Activated T-helper 2 cell treated with anti-CD3 and anti-CD28 coated beads, Interferon-gamma antibody, Interleukin-2, Interleukin-4, amounts not matched to agents 10 μg/mL and 5 μg/mL and 100 μg/mL, durations not matched to agents 14 hours and 24 hours and 36 hours (primary cell): ENCODE measurements around the gene SDK2. TPM values are rescaled to one million over a fixed set of nuclear protein-coding genes. Genes with fewer than 3 reads are reported as not detected.
"Not testable (repeated sequence)": the region's sequence is repeated elsewhere in the genome, so short reads cannot be mapped to it uniquely, and the experiment has no call there.

ENCODE experiments used
- DNase-seq: peaks from one replicate; pipeline ENCODE4 v3.0.0; 2021; ENCODE audit warnings: low spot score
- H3K27ac Mint-ChIP-seq: one replicate; pipeline ENCODE4 v1.8.0; 2021; ENCODE audit warnings: mixed read lengths
- H3K27me3 Mint-ChIP-seq: one replicate; pipeline ENCODE4 v1.8.0; 2021; ENCODE audit warnings: low read depth, mixed read lengths
- H3K36me3 Mint-ChIP-seq: one replicate; pipeline ENCODE4 v1.8.0; 2021; ENCODE audit warnings: low read depth, mixed read lengths
- H3K4me1 Mint-ChIP-seq: one replicate; pipeline ENCODE4 v1.8.0; 2021; ENCODE audit warnings: low read depth, mixed read lengths
- H3K4me3 Mint-ChIP-seq: one replicate; pipeline ENCODE4 v1.8.0; 2021; ENCODE audit warnings: low read depth, mild to moderate bottlenecking, moderate library complexity, mixed read lengths
- H3K9me3 Mint-ChIP-seq: one replicate; pipeline ENCODE4 v1.8.0; 2021; ENCODE audit warnings: mixed read lengths
- intact Hi-C: fragments of 100-400 bp; cut with micrococcal nuclease; formaldehyde crosslinking; loops from one replicate; pipeline ENCODE4 v1.15.1; 2023
- total RNA-seq: library from RNA; stranded (reverse); gene quantifications from 2 replicates; pipeline ENCODE4 v1.2.3, GENCODE V29; 2022

SDK2 gene
- total RNA-seq, 1 donor from 2014 or later, result 0.07 TPM

DNA sequence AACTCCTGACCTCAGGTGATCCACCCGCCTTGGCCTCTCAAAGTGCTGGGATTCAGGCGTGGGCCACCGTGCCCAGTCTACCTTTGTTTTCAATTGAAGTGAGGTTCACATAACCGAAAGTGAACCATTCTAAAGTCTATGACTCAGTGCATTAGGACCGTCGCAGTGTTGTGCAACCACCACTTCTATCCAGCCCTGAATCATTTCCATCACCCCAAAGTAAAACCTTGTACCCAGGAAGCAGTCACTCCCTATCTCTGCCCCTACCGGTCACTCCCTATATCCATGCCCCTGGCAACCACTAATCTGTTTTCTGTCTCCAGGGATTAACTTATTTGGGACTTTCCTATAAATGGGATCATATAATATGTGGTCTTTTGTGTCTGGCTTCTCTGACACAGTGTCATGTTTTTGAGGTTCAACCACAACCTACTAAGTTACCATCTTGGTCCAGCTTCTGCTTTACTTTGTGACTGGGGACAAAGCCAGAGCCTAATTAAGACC is 304.1 kb downstream of the SDK2 start:
- Mint-ChIP-seq H3K27me3 (no peaks in the 10 kb centered on the region), H3K4me1 (peaks cover 4% of the 10 kb centered on the region), H3K36me3 (no peaks in the 10 kb centered on the region), H3K4me3 (no peak overlapping the region), H3K27ac (no peak overlapping the region), H3K9me3 (no peaks in the 10 kb centered on the region)
- no peak for DNase-seq
- intact Hi-C loops, result no loop called here

DNA sequence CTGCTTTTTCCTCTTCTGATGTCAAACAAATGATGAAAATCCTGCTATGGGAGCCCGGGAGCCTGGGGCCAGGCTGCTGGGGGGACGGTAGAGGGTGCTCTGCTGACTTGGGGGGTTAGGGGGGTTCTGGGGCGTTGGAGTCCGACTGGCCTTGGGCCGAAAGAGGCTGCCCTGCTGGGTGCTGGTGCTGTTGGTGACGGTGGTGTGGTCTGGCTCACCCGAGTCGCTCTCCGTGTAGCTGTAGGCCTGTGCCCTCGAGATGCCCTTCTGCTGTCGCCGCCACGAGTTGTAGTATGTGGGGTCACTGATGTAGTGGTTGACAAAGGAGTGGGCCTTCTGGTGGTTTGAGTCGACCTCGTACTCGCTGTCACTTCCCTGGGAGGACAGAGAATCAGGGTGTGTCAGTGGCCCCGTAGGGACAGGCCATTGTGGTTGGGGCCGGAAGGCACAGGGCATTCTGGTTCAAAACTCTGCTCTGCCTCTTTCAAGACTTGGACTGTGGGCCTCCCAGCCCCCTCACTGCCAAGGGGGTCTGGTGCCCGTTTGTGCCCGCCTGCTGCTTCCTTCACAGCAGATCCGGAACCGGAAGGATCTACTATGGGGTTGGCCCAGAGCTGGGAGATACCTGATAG is 305.6 kb downstream of the SDK2 start:
- no peak for DNase-seq
- intact Hi-C loops, result no loop called here
- H3K9me3 Mint-ChIP-seq, result no peaks in the 10 kb centered on the region
- no peak overlapping the region for H3K27ac Mint-ChIP-seq
- no peaks in the 10 kb centered on the region for H3K27me3 Mint-ChIP-seq
- H3K4me1 Mint-ChIP-seq, result peaks cover 4% of the 10 kb centered on the region
- no peak overlapping the region for H3K4me3 Mint-ChIP-seq
- H3K36me3 Mint-ChIP-seq, result no peaks in the 10 kb centered on the region

DNA sequence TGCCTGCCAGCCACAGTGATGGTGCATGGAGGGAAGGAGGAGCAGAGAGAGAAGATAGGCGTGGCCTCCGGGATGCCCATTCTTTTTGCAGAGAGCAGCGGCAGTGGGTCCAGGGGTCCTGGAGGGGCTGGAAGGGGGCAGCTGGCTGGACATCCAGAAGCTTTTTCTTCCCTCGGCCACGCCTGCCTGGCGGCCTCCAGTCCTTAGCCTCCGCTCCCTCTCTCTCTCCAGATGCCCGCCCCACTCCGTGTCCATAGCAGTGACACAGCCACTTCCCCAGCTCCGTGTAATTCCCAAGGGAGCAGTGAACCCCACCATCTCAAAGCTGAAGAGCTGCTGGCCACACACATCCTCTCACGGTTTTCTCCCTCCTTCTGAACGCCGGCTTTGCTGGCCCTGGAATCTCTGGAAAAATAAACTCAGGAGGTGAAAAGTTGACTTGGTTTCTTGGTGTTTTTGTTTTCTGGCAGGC is 306.2 kb downstream of the SDK2 start:
- Mint-ChIP-seq H3K4me1 (peaks cover 4% of the 10 kb centered on the region), H3K4me3 (no peak overlapping the region), H3K27me3 (no peaks in the 10 kb centered on the region), H3K9me3 (no peaks in the 10 kb centered on the region), H3K27ac (no peak overlapping the region), H3K36me3 (no peaks in the 10 kb centered on the region)
- intact Hi-C loops, result no loop called here
- no peak for DNase-seq

DNA sequence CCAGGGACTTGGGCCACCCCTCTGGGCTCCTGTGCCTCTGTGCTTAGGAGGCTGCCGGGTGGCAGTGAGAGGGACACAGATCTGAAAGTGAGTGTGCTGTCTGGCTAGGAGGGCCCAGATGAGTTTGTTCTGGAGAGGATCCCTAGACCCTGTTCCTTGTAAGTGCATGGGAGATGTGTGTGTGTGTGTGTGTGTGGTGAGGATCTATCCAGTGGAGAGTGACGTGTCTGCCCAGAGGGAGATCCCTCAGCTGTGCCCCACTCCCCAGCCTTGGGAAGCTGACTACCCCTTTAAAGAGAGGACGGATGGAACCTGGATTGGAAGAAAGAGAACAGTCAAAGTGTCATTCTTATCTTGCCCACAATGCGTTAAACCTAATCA is 306.9 kb downstream of the SDK2 start:
- Mint-ChIP-seq H3K27ac (no peak overlapping the region), H3K27me3 (no peaks in the 10 kb centered on the region), H3K4me1 (peaks cover 4% of the 10 kb centered on the region), H3K9me3 (no peaks in the 10 kb centered on the region), H3K4me3 (no peak overlapping the region), H3K36me3 (no peaks in the 10 kb centered on the region)
- intact Hi-C loops, result no loop called here
- DNase-seq, result no peak

DNA sequence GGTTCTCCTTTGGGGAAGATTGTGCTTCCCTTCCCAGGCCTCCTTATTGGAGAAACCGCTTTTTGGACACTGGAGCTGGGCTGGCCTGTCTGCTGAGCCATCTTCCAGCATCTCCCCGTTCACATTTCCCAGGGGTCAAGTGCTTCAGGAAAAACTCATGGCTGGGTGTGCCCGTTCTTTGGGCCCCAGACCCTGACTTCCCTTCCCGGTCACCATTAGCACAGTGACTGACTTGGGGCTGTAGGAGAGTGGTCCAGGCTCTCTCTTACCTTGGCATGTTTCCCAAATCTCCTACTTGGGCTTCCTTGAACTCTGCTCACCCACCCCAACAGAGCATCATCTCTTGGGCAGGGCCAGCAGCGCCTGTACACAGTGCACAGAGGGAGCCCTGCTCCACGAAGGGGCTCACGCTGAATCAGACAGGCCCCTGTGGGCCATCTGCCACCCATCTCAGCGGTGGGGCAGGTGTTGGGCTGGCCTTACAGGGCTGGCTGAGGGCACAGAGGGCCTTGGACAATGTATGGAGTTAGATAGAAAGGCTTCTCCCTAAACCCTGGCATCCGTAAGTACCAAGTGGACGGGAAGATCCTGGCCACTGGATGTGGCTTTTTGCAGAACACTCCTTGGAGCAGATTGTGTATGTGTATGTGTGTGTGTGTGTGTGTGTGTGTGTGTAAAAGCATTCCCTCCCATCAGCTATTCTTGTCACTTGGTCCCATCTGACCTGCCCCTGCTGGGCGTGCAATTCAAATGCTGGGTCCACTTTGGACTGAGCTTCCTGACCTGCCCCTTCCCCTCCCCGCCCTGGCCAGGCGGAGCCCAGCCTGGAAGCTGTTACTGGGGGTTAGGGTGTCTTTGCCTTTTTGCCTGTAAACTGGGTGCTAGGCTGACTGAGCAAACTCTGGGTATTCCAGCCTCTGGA is 307.6 kb downstream of the SDK2 start:
- no peaks in the 10 kb centered on the region for H3K9me3 Mint-ChIP-seq
- no peak for DNase-seq
- no peaks in the 10 kb centered on the region for H3K36me3 Mint-ChIP-seq
- no peak overlapping the region for H3K4me3 Mint-ChIP-seq
- no peak overlapping the region for H3K27ac Mint-ChIP-seq
- intact Hi-C loops, result no loop called here
- H3K27me3 Mint-ChIP-seq, result no peaks in the 10 kb centered on the region
- peaks cover 4% of the 10 kb centered on the region for H3K4me1 Mint-ChIP-seq

DNA sequence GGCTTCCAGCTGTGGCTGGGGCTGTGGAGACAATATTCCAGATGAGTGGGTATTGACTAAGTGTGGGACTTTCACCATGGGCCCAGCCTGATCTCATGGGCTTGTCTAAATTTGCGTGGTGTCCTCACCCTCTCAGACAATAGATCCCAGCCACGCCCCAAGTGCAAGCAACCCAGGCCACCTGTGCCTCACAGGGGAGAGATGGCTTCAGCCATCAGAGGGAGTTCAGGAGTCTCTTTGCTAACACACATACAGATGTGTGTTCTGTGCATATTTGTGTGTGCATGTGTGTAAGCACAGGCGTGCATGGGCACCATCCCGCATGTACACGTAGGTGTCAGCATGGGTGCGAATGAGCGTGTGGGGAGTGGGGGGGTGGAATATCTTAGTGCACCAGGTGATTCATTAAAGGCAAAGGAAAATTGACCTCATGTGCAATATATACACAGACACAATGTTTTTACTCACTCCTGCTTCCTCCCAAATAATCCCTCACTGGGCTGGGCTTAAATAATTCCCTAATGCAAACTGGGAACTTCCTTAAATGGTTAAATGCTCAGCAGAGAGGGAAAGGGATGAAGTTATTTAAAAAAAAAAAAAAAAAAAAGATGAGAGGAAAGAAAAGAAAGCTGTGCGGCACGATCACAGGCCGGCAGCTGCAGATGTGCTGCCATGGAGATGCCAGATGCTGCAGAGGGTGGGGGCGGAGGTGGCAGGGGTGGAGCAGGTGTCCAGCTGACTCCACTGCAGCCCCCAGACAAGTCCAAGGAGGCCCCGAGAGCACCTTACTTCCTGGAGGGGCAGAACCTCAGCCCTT is 308.4 kb downstream of the SDK2 start:
- no peak for DNase-seq
- Mint-ChIP-seq H3K27ac (no peak overlapping the region), H3K36me3 (no peaks in the 10 kb centered on the region), H3K27me3 (no peaks in the 10 kb centered on the region), H3K4me3 (no peak overlapping the region), H3K4me1 (peaks cover 4% of the 10 kb centered on the region), H3K9me3 (no peaks in the 10 kb centered on the region)
- intact Hi-C loops, result no loop called here

DNA sequence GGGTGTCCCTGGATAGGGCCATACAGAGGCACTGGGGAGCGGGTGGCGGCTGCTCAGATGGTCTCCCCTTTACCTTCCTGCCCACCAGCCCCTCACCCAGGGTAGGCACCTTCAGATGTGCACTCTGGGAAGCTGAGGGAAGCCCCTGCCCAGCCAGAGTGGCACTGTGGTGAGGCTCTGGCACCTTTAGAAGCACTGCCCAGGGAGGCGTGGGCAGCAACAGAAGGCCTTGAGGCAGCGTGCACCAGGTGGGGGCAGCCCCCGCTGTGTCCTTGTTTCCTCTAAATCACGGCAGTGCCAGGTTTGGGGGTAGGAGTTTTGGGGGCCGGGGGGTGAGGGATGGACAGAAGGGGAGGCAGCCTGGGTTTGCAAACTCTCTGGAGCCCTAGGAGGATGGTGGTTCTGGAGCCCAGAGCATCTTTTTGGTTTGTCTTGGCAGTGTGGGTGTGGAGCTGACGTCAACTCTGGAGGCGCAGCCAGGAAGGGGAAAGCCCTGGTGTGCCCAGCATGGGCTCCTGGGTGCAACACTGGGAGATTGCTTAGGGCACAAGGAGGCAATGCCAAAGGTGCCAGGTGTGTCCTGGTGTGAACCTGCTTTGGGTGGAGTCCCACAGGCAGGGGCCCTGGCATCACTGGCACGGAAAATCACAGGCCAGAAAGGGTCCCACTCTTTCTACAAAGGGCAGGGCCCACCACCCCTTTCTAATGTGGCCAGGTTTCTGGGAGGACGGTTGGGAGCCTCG is 309.3 kb downstream of the SDK2 start:
- Mint-ChIP-seq H3K27me3 (no peaks in the 10 kb centered on the region), H3K36me3 (no peaks in the 10 kb centered on the region), H3K4me3 (no peak overlapping the region), H3K9me3 (no peaks in the 10 kb centered on the region), H3K4me1 (no peaks in the 10 kb centered on the region), H3K27ac (no peak overlapping the region)
- intact Hi-C loops, result no loop called here
- no peak for DNase-seq

DNA sequence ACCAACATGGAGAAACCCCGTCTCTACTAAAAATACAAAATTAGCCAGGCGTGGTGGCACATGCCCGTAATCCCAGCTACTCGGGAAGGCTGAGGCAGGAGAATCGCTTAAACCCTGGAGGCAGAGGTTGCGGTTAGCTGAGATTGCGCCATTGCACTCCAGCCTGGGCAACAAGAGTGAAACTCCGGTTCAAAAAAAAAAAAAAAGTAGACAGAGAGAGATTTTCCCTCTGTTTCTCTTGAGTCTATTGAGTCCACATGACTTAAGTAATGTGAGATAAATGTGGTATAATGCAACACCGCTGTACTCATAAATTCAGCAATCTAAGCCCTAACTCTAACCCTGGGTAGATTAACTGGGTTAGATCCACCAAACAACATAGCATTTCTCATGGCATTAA is 310.8 kb downstream of the SDK2 start:
- H3K9me3 Mint-ChIP-seq, DNase-seq, intact Hi-C loops, H3K36me3 Mint-ChIP-seq, H3K4me3 Mint-ChIP-seq, H3K27me3 Mint-ChIP-seq, H3K4me1 Mint-ChIP-seq, H3K27ac Mint-ChIP-seq: not testable (repeated sequence)

DNA sequence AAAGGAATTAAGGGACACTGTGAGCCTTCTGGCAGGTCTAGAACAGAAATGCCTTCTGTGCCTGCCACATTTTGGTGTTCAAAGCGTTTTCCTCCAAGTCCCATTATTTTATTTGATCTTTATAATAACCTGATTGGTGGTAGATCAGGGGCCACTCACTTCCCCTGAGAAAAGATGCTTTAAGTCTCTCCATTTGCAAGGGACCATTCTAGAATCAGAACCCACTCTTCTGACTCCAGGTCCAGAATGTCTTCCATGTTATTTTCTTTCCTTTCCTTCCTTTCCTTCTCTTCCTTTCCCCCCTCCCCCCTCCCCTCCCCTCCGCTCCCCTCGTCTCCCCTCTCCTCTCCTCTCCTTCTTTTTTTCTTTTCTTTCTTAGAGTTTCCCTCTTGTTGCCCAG is 313.2 kb downstream of the SDK2 start:
- no peak for DNase-seq
- Mint-ChIP-seq H3K9me3 (no peaks in the 10 kb centered on the region), H3K36me3 (no peaks in the 10 kb centered on the region), H3K4me1 (no peaks in the 10 kb centered on the region), H3K27ac (no peak overlapping the region), H3K4me3 (no peak overlapping the region), H3K27me3 (no peaks in the 10 kb centered on the region)
- intact Hi-C loops, result no loop called here

DNA sequence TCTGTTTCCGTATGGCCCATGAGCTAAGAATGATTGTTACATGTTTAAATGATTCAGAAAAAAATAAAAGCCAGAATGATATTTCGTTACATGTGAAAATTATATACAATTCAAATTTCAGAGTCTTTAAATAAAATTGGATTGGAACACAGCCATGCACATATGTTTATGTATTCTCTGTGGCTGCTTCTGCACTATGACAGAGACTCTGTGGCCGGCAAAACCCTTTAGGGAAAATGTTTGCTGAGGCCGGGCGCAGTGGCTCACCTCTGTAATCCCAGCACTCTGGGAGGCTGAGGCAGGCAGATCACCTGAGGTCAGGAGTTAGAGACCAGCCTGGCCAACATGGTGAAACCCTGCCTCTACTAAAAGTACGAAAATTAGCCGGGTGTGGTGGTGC is 316.6 kb downstream of the SDK2 start:
- H3K4me3 Mint-ChIP-seq, result no peak overlapping the region
- peaks cover 1% of the 10 kb centered on the region for H3K27me3 Mint-ChIP-seq
- no peak overlapping the region for H3K27ac Mint-ChIP-seq
- no peaks in the 10 kb centered on the region for H3K36me3 Mint-ChIP-seq
- intact Hi-C loops, result no loop called here
- H3K4me1 Mint-ChIP-seq, result no peaks in the 10 kb centered on the region
- no peak for DNase-seq
- H3K9me3 Mint-ChIP-seq, result no peaks in the 10 kb centered on the region

DNA sequence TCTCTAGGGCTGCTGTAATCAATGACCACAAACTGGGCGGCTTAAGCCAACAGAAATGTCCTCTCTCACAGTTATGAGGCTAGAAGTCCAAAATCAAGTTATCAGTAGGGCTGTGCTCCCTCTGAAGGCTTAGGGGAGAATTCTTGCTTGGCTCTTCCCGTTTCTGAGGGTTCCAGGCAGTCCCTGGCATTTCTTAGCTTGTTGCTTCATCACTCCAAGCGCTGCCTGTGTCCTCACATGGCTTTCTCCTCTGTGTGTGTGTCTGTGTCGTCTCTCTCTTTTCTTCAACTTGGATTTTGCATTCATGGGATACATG is 318.8 kb downstream of the SDK2 start:
- DNase-seq, result no peak
- no peaks in the 10 kb centered on the region for H3K36me3 Mint-ChIP-seq
- peaks cover 1% of the 10 kb centered on the region for H3K27me3 Mint-ChIP-seq
- no peak overlapping the region for H3K27ac Mint-ChIP-seq
- intact Hi-C loops, result no loop called here
- no peaks in the 10 kb centered on the region for H3K9me3 Mint-ChIP-seq
- H3K4me1 Mint-ChIP-seq, result no peaks in the 10 kb centered on the region
- no peak overlapping the region for H3K4me3 Mint-ChIP-seq

DNA sequence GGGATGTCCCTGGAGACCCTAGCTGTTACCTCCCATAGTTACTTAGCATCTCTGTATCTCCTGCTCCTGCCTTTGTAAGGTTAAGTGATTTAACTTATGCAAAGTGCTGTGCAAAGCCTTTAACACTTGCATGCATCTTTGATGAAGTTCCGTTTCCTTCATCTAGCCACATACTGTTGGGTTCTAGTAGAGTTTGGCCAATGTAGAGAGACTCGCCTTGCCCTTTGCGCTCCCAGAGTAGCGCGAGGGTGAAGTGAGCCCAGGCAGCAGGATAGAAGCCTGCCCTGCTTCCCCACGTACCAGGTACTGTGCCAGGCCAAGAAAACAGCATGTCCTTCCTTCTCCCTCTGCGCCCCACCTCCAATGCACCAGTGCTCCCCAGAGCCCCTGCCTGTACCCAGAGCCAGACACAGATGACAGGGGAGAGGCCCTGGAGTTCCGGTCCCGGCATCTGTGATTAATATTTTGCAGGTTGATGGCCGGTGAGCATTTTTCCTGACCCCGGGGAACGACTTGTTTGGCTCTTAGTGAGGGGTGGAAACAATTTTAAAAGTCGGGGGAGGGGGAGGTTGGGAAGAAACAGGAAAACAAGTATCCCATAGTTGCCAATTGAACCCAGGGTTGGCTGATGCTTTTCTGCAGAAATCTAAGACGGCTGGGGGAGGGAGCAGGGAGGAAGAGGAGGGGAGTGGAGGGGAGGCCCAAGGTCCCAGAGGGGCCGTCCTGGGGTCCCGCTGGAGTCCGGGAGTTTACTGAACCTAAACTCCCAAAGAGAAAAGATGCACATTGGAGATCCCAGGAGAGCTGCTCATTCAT is 319.3 kb downstream of the SDK2 start:
- no peaks in the 10 kb centered on the region for H3K4me1 Mint-ChIP-seq
- intact Hi-C loops, result no loop called here
- DNase-seq, result no peak
- no peak overlapping the region for H3K27ac Mint-ChIP-seq
- no peaks in the 10 kb centered on the region for H3K9me3 Mint-ChIP-seq
- peaks cover 2% of the 10 kb centered on the region for H3K27me3 Mint-ChIP-seq
- H3K4me3 Mint-ChIP-seq, result no peak overlapping the region
- H3K36me3 Mint-ChIP-seq, result no peaks in the 10 kb centered on the region
